HG03342 (cell line): ENCODE results near the gene CRYGB.
"Not testable (repeated sequence)": the region's sequence is repeated elsewhere in the genome, so short reads cannot be mapped to it uniquely, and the experiment has no call there.

Source experiments
- ATAC-seq: cut with Tn5 transposase; IDR thresholded peaks from one replicate; pipeline ENCODE4 v1.9.1; 2021; ENCODE audit warnings: mild to moderate bottlenecking, moderate library complexity; ENCODE audit not compliant: unreplicated experiment

The CRYGB gene

GRCh38 chr2:208118918-208119317 lies 27.0 kb downstream of the CRYGB start:
- no peak for ATAC-seq

- not testable (repeated sequence) for ATAC-seq
Measured at GRCh38 chr2:208117390-208117789, 28.6 kb downstream of the CRYGB start.

GRCh38 chr2:208112969-208113368 lies 33.0 kb downstream of the CRYGB start:
- no peak for ATAC-seq

- ATAC-seq = not testable (repeated sequence)
Measured at GRCh38 chr2:208112273-208112745, 33.6 kb downstream of the CRYGB start.

- no peak for ATAC-seq
Measured at GRCh38 chr2:208103616-208104015, 42.3 kb downstream of the CRYGB start.

GRCh38 chr2:208101716-208102631 lies 44.0 kb downstream of the CRYGB start:
- no peak for ATAC-seq

- ATAC-seq = no peak
Measured at GRCh38 chr2:208099682-208100470, 46.1 kb downstream of the CRYGB start.

- ATAC-seq = not testable (repeated sequence)
Measured at GRCh38 chr2:208098701-208099100, 47.3 kb downstream of the CRYGB start.

- no peak for ATAC-seq
Measured at GRCh38 chr2:208098267-208098666, 47.7 kb downstream of the CRYGB start.

GRCh38 chr2:208097801-208098200 lies 48.2 kb downstream of the CRYGB start:
- ATAC-seq = no peak

GRCh38 chr2:208097313-208097712 lies 48.6 kb downstream of the CRYGB start:
- no peak for ATAC-seq

- ATAC-seq = no peak
Measured at GRCh38 chr2:208096080-208096479, 49.9 kb downstream of the CRYGB start.

GRCh38 chr2:208093128-208093527 lies 52.8 kb downstream of the CRYGB start:
- ATAC-seq = no peak
